GM21529 (cell line): ENCODE measurements around the gene MOB3B.

Experiments used
- ATAC-seq: cut with Tn5 transposase; IDR thresholded peaks from one replicate; pipeline ENCODE4 v1.9.1; 2021; ENCODE audit not compliant: unreplicated experiment

Gene MOB3B

GRCh38 chr9:27542508-27542907 lies 12.9 kb upstream of the MOB3B start:
- no peak for ATAC-seq

GRCh38 chr9:27541740-27542139 lies 12.1 kb upstream of the MOB3B start:
- ATAC-seq, result no peak

GRCh38 chr9:27540502-27540901 lies 10.9 kb upstream of the MOB3B start:
- no peak for ATAC-seq

GRCh38 chr9:27539479-27540441 lies 10.1 kb upstream of the MOB3B start:
- ATAC-seq, result peak; percentile 48

- no peak for ATAC-seq
Measured at GRCh38 chr9:27538647-27539046, 9.0 kb upstream of the MOB3B start.

- ATAC-seq, result no peak
Measured at GRCh38 chr9:27537756-27538155, 8.1 kb upstream of the MOB3B start.

GRCh38 chr9:27537027-27537435 lies 7.4 kb upstream of the MOB3B start:
- no peak for ATAC-seq

GRCh38 chr9:27536168-27536567 lies 6.6 kb upstream of the MOB3B start:
- ATAC-seq, result no peak

- peak; percentile 72 for ATAC-seq
Measured at GRCh38 chr9:27535701-27536118, 6.1 kb upstream of the MOB3B start.

GRCh38 chr9:27534658-27535209 lies 5.1 kb upstream of the MOB3B start:
- ATAC-seq, result no peak

- ATAC-seq, result no peak
Measured at GRCh38 chr9:27534131-27534530, 4.5 kb upstream of the MOB3B start.

GRCh38 chr9:27533311-27533710 lies 3.7 kb upstream of the MOB3B start:
- no peak for ATAC-seq

GRCh38 chr9:27532046-27532445 lies 2.4 kb upstream of the MOB3B start:
- no peak for ATAC-seq

GRCh38 chr9:27530915-27531755 lies 1.5 kb upstream of the MOB3B start:
- no peak for ATAC-seq

GRCh38 chr9:27528886-27529315 lies 713 bp downstream of the MOB3B start:
- ATAC-seq, result peak; percentile 57

GRCh38 chr9:27528076-27528885 lies 1.3 kb downstream of the MOB3B start:
- ATAC-seq, result peak; percentile 55

GRCh38 chr9:27527702-27528075 lies 1.9 kb downstream of the MOB3B start:
- ATAC-seq, result no peak

GRCh38 chr9:27524236-27524635 lies 5.4 kb downstream of the MOB3B start, which contains the start of gene IFNK:
TSS of gene IFNK (plus strand) at chr9:27524290. CDS start at chr9:27524337, 47 bp downstream.
- ATAC-seq, result no peak

- no peak for ATAC-seq
Measured at GRCh38 chr9:27523141-27523540, 6.5 kb downstream of the MOB3B start.

GRCh38 chr9:27520986-27521385 lies 8.6 kb downstream of the MOB3B start:
- no peak for ATAC-seq
